SU-DHL-6 (cell line): ENCODE data around the gene MMP20.

Source experiments
- CTCF ChIP-seq: fragments of 200-600 bp; sonication (generic); IDR thresholded peaks from one replicate; pipeline ENCODE4 v1.5.1; 2017; ENCODE audit warnings: antibody characterized with exemption, mild to moderate bottlenecking, low read length, moderate library complexity; ENCODE audit not compliant: insufficient read depth, poor library complexity, severe bottlenecking
- EZH2phosphoT487 ChIP-seq: fragments of 200-600 bp; sonication (generic), shearing (Covaris generic); conservative IDR thresholded peaks from 2 replicates; pipeline ENCODE4 v1.6.1; 2018; ENCODE audit warnings: mild to moderate bottlenecking, antibody characterized with exemption, low read length, moderate library complexity, mixed read lengths

DNA sequence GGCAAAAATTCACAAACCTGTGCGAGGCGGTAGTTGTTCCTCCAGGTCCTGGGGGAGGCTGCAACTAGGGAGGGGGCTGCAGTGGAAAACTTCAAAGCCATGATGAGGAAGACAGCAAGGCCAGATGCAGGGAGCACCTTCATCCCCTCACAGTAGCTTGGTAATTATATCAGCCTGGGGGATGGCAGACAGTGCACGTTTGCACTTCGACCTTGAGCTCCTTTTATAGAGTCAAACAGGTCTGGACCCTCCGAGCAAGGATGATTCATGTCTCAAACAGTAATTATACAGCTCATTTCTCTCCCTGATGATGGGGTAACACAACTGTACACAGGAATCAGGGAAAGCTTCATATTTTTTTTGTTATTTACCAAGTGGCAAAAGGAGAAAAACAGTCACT lies at the start of gene MMP20:
- TF ChIP-seq EZH2phosphoT487 (no peak), CTCF (no peak)
